PFSK-1 (cell line): ENCODE results near the gene MAF.

Source experiments
- POLR2AphosphoS5 ChIP-seq: IDR thresholded peaks from 2 replicates; pipeline ENCODE4 v1.6.1; 2012; ENCODE audit warnings: low read depth, mild to moderate bottlenecking, control low read depth, low read length, moderate library complexity
- SIN3A ChIP-seq: IDR thresholded peaks from 2 replicates; pipeline ENCODE4 v1.6.1; 2012; ENCODE audit warnings: mild to moderate bottlenecking, low read length, moderate library complexity, borderline replicate concordance; ENCODE audit not compliant: insufficient read depth
- TAF1 ChIP-seq: IDR thresholded peaks from 2 replicates; pipeline ENCODE4 v1.6.1; 2012; ENCODE audit warnings: low read length, control low read depth, borderline replicate concordance; ENCODE audit not compliant: insufficient read depth
- TF ChIP-seq, protein P1 (sequence below), 2 experiments: IDR thresholded peaks; 2 replicates each; pipeline versions ENCODE4 v1.6.1 to v1.8.0; 2011 to 2012; ENCODE audit warnings: low read depth in 2 of 2, low read length in 2 of 2, control low read depth in 1 of 2, inconsistent platforms in 1 of 2, mild to moderate bottlenecking in 1 of 2, moderate library complexity in 1 of 2; ENCODE audit not compliant: insufficient read depth in 1 of 2

DNA sequence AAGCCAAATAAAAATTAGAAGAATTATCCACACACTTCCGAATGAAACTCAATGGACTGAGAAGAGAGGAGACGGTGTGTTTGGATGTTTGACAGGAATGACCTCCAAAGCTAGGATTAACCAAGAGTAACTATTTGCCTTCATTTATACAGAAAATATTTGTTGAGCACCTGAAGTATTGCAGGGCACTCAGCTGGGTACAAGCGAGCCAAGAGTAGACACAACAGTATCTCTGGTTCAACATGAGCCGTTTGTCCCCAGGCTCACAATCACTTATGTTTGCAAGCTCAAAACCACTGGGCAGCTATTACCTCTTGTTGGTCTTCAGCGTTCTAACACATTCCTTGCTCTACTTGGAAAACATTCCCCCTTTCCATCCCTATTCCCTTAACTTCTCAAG, 38.8 kb downstream of the MAF start:
- TF ChIP-seq POLR2AphosphoS5 (no peak), SIN3A (no peak), TAF1 (no peak)
- TF ChIP-seq, protein P1, sequence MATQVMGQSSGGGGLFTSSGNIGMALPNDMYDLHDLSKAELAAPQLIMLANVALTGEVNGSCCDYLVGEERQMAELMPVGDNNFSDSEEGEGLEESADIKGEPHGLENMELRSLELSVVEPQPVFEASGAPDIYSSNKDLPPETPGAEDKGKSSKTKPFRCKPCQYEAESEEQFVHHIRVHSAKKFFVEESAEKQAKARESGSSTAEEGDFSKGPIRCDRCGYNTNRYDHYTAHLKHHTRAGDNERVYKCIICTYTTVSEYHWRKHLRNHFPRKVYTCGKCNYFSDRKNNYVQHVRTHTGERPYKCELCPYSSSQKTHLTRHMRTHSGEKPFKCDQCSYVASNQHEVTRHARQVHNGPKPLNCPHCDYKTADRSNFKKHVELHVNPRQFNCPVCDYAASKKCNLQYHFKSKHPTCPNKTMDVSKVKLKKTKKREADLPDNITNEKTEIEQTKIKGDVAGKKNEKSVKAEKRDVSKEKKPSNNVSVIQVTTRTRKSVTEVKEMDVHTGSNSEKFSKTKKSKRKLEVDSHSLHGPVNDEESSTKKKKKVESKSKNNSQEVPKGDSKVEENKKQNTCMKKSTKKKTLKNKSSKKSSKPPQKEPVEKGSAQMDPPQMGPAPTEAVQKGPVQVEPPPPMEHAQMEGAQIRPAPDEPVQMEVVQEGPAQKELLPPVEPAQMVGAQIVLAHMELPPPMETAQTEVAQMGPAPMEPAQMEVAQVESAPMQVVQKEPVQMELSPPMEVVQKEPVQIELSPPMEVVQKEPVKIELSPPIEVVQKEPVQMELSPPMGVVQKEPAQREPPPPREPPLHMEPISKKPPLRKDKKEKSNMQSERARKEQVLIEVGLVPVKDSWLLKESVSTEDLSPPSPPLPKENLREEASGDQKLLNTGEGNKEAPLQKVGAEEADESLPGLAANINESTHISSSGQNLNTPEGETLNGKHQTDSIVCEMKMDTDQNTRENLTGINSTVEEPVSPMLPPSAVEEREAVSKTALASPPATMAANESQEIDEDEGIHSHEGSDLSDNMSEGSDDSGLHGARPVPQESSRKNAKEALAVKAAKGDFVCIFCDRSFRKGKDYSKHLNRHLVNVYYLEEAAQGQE (IDR thresholded peaks at IDR 0.05; ENCODE audit: insufficient read depth in 1 of 2, low read depth in 2 of 2, low read length in 2 of 2): no peak
